HEK293 (cell line): ENCODE measurements around the gene LYZ.

Experiments used
- CTCF ChIA-PET: fragments of 350-600 bp; formaldehyde crosslinking; extraction: SDS; loops from one replicate; lab custom pipeline; 2021; ENCODE audit warnings: antibody characterized with exemption; lab: Yijun Ruan, JAX
- POLR2A ChIA-PET: fragments of 300-600 bp; formaldehyde crosslinking; extraction: SDS; loops from one replicate; lab custom pipeline; 2020; ENCODE audit warnings: antibody characterized with exemption, inconsistent platforms; lab: Yijun Ruan, JAX
- H3K27ac ChIP-seq: fragments of 200-500 bp; sonication (Bioruptor generic); 2 replicates; pipeline ENCODE4 v1.5.1; 2014; ENCODE audit warnings: low read depth, low read length, control low read depth, inconsistent platforms; ENCODE audit errors: extremely low read depth
- H3K36me3 ChIP-seq, 2 experiments: fragments of 200-500 bp in 1 of 2; sonication (Bioruptor generic) in 1 of 2; 1 replicate in 1 of 2; 2 replicates in 1 of 2; pipeline ENCODE4 v1.5.1; 2014 to 2017; ENCODE audit warnings: inconsistent platforms in 2 of 2, low read length in 2 of 2; ENCODE audit not compliant: control insufficient read depth in 2 of 2, insufficient read depth in 1 of 2
- H3K4me1 ChIP-seq: fragments of 200-500 bp; sonication (Bioruptor generic); 2 replicates; pipeline ENCODE4 v1.5.1; 2014; ENCODE audit warnings: mild to moderate bottlenecking, low read length, inconsistent platforms; ENCODE audit not compliant: control insufficient read depth, insufficient read depth
- H3K4me3 ChIP-seq: 2 replicates; pipeline ENCODE4 v1.5.1; 2011; ENCODE audit warnings: low read depth, mild to moderate bottlenecking, control low read depth, low read length, moderate library complexity
- H3K9me3 ChIP-seq: fragments of 200-500 bp; sonication (Bioruptor generic); 2 replicates; pipeline ENCODE4 v1.5.1; 2014; ENCODE audit warnings: low read depth, low read length, inconsistent platforms; ENCODE audit not compliant: control insufficient read depth, insufficient read depth
- KLF10 ChIP-seq: fragments of 450-650 bp; IDR thresholded peaks from 2 replicates; pipeline ENCODE4 v1.5.1; 2018; ENCODE audit warnings: missing biosample characterization, mild to moderate bottlenecking, missing genetic modification characterization
- PRDM1 ChIP-seq: fragments of 450-650 bp; formaldehyde crosslinking; IDR thresholded peaks from 2 replicates; pipeline ENCODE4; 2016; ENCODE audit warnings: missing biosample characterization, missing genetic modification characterization
- SCRT2 ChIP-seq: fragments of 450-650 bp; formaldehyde crosslinking; IDR thresholded peaks from 2 replicates; pipeline ENCODE4 v1.5.1; 2016; ENCODE audit warnings: missing biosample characterization, missing genetic modification characterization
- SP2 ChIP-seq: fragments of 450-650 bp; formaldehyde crosslinking; IDR thresholded peaks from 2 replicates; pipeline ENCODE4 v1.5.1; 2016; ENCODE audit warnings: missing biosample characterization, missing genetic modification characterization
- TCF7L2 ChIP-seq: IDR thresholded peaks from 2 replicates; pipeline ENCODE4 v1.6.1; 2011; ENCODE audit warnings: low read depth, mild to moderate bottlenecking, inconsistent platforms, low read length, moderate library complexity, borderline replicate concordance
- ZNF114 ChIP-seq: fragments of 450-650 bp; formaldehyde crosslinking; IDR thresholded peaks from 2 replicates; pipeline ENCODE4 v1.5.0; 2017; ENCODE audit warnings: missing biosample characterization, missing genetic modification characterization
- ZNF121 ChIP-seq: fragments of 450-650 bp; formaldehyde crosslinking; IDR thresholded peaks from 2 replicates; pipeline ENCODE4 v1.5.1; 2016; ENCODE audit warnings: missing biosample characterization, missing genetic modification characterization
- ZNF132 ChIP-seq: fragments of 450-650 bp; formaldehyde crosslinking; IDR thresholded peaks from 2 replicates; pipeline ENCODE4 v1.5.1; 2017; ENCODE audit warnings: missing biosample characterization, missing genetic modification characterization, borderline replicate concordance
- ZNF202 ChIP-seq: fragments of 450-650 bp; formaldehyde crosslinking; IDR thresholded peaks from 2 replicates; pipeline ENCODE4 v1.5.1; 2016; ENCODE audit warnings: missing biosample characterization, missing genetic modification characterization, borderline replicate concordance
- ZNF214 ChIP-seq: fragments of 450-650 bp; formaldehyde crosslinking; IDR thresholded peaks from 2 replicates; pipeline ENCODE4 v1.5.1; 2017; ENCODE audit warnings: missing biosample characterization, mild to moderate bottlenecking, missing genetic modification characterization, borderline replicate concordance
- ZNF221 ChIP-seq: fragments of 450-650 bp; formaldehyde crosslinking; IDR thresholded peaks from 2 replicates; pipeline ENCODE4 v1.5.1; 2017; ENCODE audit warnings: missing biosample characterization, missing genetic modification characterization, borderline replicate concordance
- ZNF24 ChIP-seq: fragments of 450-650 bp; formaldehyde crosslinking; IDR thresholded peaks from 2 replicates; pipeline ENCODE4 v1.5.1; 2016; ENCODE audit warnings: missing biosample characterization, missing genetic modification characterization
- ZNF341 ChIP-seq: fragments of 450-650 bp; formaldehyde crosslinking; IDR thresholded peaks from 2 replicates; pipeline ENCODE4; 2016; ENCODE audit warnings: low read depth, missing biosample characterization, missing genetic modification characterization
- ZNF404 ChIP-seq: fragments of 450-650 bp; formaldehyde crosslinking; IDR thresholded peaks from 2 replicates; pipeline ENCODE4 v1.5.1; 2017; ENCODE audit warnings: missing biosample characterization, missing genetic modification characterization
- ZNF488 ChIP-seq: fragments of 450-650 bp; formaldehyde crosslinking; IDR thresholded peaks from 2 replicates; pipeline ENCODE4 v1.5.1; 2016; ENCODE audit warnings: missing biosample characterization, missing genetic modification characterization
- ZNF560 ChIP-seq: fragments of 450-650 bp; formaldehyde crosslinking; IDR thresholded peaks from 2 replicates; pipeline ENCODE4 v1.5.1; 2017; ENCODE audit warnings: missing biosample characterization, missing genetic modification characterization, borderline replicate concordance
- ZNF629 ChIP-seq: fragments of 450-650 bp; formaldehyde crosslinking; IDR thresholded peaks from 2 replicates; pipeline ENCODE4 v1.5.1; 2017; ENCODE audit warnings: missing biosample characterization, missing genetic modification characterization
- ZNF658 ChIP-seq: fragments of 450-650 bp; formaldehyde crosslinking; IDR thresholded peaks from 2 replicates; pipeline ENCODE4; 2016; ENCODE audit warnings: missing biosample characterization, missing genetic modification characterization
- TF ChIP-seq, protein P1 (sequence below): fragments of 450-650 bp; formaldehyde crosslinking; IDR thresholded peaks from 2 replicates; pipeline ENCODE4 v1.5.1; 2016; ENCODE audit warnings: missing biosample characterization, missing genetic modification characterization
- TF ChIP-seq, protein P2 (sequence below): fragments of 450-650 bp; formaldehyde crosslinking; IDR thresholded peaks from 2 replicates; pipeline ENCODE4 v1.5.1; 2016; ENCODE audit warnings: missing biosample characterization, missing genetic modification characterization

Gene LYZ

DNA sequence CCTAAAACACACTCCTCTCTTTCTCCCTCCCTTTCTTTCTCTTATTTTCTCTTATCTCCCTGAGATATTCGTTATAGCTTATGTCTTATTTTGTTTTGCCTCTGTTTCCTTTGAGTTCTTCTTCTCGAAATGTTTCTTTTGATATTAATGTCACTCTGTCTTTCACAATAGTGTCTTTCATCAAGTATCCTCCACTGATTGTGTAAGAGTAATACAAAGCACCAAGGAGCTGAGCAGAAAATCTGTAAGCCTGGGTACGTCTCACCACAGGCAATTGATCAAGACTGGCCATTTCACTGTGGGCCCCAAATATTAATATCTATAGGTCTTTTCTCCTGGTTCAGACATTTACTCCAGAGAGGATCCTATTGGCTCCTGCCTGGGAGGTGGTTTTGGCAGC, 4.8 kb upstream of the LYZ start:
- Histone ChIP-seq H3K36me3 (no peaks in the 10 kb centered on the region), H3K9me3 (no peaks in the 10 kb centered on the region), H3K4me1 (no peaks in the 10 kb centered on the region), H3K27ac (no peak overlapping the region), H3K4me3 (no peak overlapping the region)
- CTCF ChIA-PET, result interaction anchor here (0.6 to 1.0 kb wide), 2 partner anchors 130 to 228 kb away, joined by 3 to 4 read pairs; no protein-coding TSS in a partner anchor
- POLR2A ChIA-PET, result no interaction called here
- no peak for TF ChIP-seq ZNF24 (tag by site-specific recombination)
- no peak for TF ChIP-seq KLF10 (tag by site-specific recombination)
- TF ChIP-seq ZNF214 (tag by site-specific recombination), result no peak

GRCh38 chr12:69343885-69344612, 4.1 kb upstream of the LYZ start:
- no peaks in the 10 kb centered on the region for H3K4me1 ChIP-seq
- POLR2A ChIA-PET, result no interaction called here
- no peak for TF ChIP-seq ZNF658 (tag by site-specific recombination)
- no peak for TF ChIP-seq ZNF24 (tag by site-specific recombination)
- TF ChIP-seq ZNF341 (tag by site-specific recombination), result no peak
- 0 out of 2 replicates have a peak, but pooled peaks have one; percentile 12 for TF ChIP-seq PRDM1 (tag by site-specific recombination)
- TF ChIP-seq, all 188 proteins: peak for 1
- CTCF ChIA-PET, result interaction anchor here (0.6 to 1.0 kb wide), 2 partner anchors 129 to 227 kb away, joined by 3 to 4 read pairs; no protein-coding TSS in a partner anchor
- Histone ChIP-seq H3K9me3 (no peaks in the 10 kb centered on the region), H3K4me3 (no peak overlapping the region), H3K27ac (no peak overlapping the region), H3K36me3 (no peaks in the 10 kb centered on the region)

- Histone ChIP-seq H3K9me3 (no peaks in the 10 kb centered on the region), H3K36me3 (no peaks in the 10 kb centered on the region), H3K4me1 (no peaks in the 10 kb centered on the region), H3K4me3 (no peak overlapping the region), H3K27ac (no peak overlapping the region)
- CTCF ChIA-PET, result interaction anchor here (0.6 kb wide), 1 partner anchor 1294 kb away, joined by 4 read pairs; no protein-coding TSS in a partner anchor
- TF ChIP-seq ZNF121 (tag by site-specific recombination), result peak; percentile 62; the same call in 1 of the 2 replicates
- TF ChIP-seq ZNF221 (tag by site-specific recombination), result no peak
- POLR2A ChIA-PET, result no interaction called here
Measured at GRCh38 chr12:69345077-69345476, 3.1 kb upstream of the LYZ start.

DNA sequence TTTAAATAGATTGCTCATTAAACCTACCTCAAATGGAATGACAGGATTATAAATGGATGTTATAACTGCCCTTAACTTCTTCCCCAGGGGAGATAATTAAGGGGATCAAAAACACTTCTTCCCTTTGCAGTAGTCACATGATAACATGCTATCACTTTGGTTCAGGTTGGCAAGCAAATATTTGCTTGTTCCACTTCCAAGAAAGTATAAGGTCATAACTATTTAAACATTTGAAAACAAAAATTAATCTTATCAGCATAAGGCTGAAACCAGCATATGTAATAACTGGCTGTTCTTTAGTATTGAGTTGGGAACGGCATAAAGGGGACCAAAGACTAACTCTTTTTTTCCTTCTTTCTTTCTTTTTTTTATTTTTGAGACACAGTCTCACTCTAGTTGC, 2.4 kb upstream of the LYZ start:
- no peaks in the 10 kb centered on the region for H3K9me3 ChIP-seq
- ChIA-PET CTCF (no interaction called here), POLR2A (no interaction called here)
- H3K27ac ChIP-seq, result no peak overlapping the region
- no peaks in the 10 kb centered on the region for H3K4me1 ChIP-seq
- H3K36me3 ChIP-seq, result no peaks in the 10 kb centered on the region
- TF ChIP-seq SCRT2 (tag by site-specific recombination) (no peak), ZNF488 (tag by site-specific recombination) (no peak), ZNF629 (no peak), ZNF114 (tag by site-specific recombination) (no peak), ZNF560 (tag by site-specific recombination) (no peak), ZNF132 (tag by site-specific recombination) (no peak), SP2 (tag by site-specific recombination) (no peak), ZNF202 (no peak), TCF7L2 (no peak), ZNF404 (tag by site-specific recombination) (no peak)
- TF ChIP-seq, protein P1, sequence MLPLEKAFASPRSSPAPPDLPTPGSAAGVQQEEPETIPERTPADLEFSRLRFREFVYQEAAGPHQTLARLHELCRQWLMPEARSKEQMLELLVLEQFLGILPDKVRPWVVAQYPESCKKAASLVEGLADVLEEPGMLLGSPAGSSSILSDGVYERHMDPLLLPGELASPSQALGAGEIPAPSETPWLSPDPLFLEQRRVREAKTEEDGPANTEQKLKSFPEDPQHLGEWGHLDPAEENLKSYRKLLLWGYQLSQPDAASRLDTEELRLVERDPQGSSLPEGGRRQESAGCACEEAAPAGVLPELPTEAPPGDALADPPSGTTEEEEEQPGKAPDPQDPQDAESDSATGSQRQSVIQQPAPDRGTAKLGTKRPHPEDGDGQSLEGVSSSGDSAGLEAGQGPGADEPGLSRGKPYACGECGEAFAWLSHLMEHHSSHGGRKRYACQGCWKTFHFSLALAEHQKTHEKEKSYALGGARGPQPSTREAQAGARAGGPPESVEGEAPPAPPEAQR (tag by site-specific recombination), result no peak
- TF ChIP-seq, protein P2, sequence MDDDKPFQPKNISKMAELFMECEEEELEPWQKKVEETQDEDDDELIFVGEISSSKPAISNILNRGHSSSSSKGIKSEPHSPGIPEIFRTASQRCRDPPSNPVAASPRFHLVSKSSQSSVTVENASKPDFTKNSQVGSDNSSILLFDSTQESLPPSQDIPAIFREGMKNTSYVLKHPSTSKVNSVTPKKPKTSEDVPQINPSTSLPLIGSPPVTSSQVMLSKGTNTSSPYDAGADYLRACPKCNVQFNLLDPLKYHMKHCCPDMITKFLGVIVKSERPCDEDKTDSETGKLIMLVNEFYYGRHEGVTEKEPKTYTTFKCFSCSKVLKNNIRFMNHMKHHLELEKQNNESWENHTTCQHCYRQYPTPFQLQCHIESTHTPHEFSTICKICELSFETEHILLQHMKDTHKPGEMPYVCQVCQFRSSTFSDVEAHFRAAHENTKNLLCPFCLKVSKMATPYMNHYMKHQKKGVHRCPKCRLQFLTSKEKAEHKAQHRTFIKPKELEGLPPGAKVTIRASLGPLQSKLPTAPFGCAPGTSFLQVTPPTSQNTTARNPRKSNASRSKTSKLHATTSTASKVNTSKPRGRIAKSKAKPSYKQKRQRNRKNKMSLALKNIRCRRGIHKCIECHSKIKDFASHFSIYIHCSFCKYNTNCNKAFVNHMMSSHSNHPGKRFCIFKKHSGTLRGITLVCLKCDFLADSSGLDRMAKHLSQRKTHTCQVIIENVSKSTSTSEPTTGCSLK (tag by site-specific recombination), result no peak
- H3K4me3 ChIP-seq, result no peak overlapping the region
